HEK293T (cell line): ENCODE data around the gene AGTPBP1.
"Not testable (repeated sequence)": the region's sequence is repeated elsewhere in the genome, so short reads cannot be mapped to it uniquely, and the experiment has no call there.

Source experiments
- ARNT ChIP-seq: fragments of 450-650 bp; IDR thresholded peaks from 2 replicates; pipeline ENCODE4 v1.6.1; 2017; ENCODE audit warnings: mild to moderate bottlenecking
- BHLHE40 ChIP-seq: fragments of 450-650 bp; IDR thresholded peaks from 2 replicates; pipeline ENCODE4 v1.6.1; 2016; ENCODE audit warnings: mild to moderate bottlenecking, moderate library complexity, borderline replicate concordance
- ELF4 ChIP-seq: fragments of 450-650 bp; IDR thresholded peaks from 2 replicates; pipeline ENCODE4 v1.6.1; 2017; ENCODE audit warnings: antibody characterized with exemption
- FOXA1 ChIP-seq: fragments of 450-650 bp; IDR thresholded peaks from 2 replicates; pipeline ENCODE4 v1.6.1; 2016; ENCODE audit warnings: mild to moderate bottlenecking
- FOXK2 ChIP-seq: fragments of 450-650 bp; IDR thresholded peaks from 2 replicates; pipeline ENCODE4 v1.6.1; 2016; ENCODE audit warnings: mild to moderate bottlenecking
- FOXM1 ChIP-seq: fragments of 450-650 bp; IDR thresholded peaks from 2 replicates; pipeline ENCODE4 v1.6.1; 2017; ENCODE audit warnings: mild to moderate bottlenecking, borderline replicate concordance
- LEF1 ChIP-seq: fragments of 450-650 bp; IDR thresholded peaks from 2 replicates; pipeline ENCODE4 v1.6.1; 2017; ENCODE audit warnings: mild to moderate bottlenecking, borderline replicate concordance
- PKNOX1 ChIP-seq: fragments of 450-650 bp; IDR thresholded peaks from 2 replicates; pipeline ENCODE4 v1.6.1; 2016
- SP1 ChIP-seq: fragments of 450-650 bp; IDR thresholded peaks from 2 replicates; pipeline ENCODE4 v1.6.1; 2017
- SUZ12 ChIP-seq: fragments of 450-650 bp; IDR thresholded peaks from 2 replicates; pipeline ENCODE4 v1.6.1; 2016; ENCODE audit warnings: mild to moderate bottlenecking
- TARDBP ChIP-seq: fragments of 450-650 bp; IDR thresholded peaks from 2 replicates; pipeline ENCODE4 v1.6.1; 2016

- not testable (repeated sequence) for TF ChIP-seq FOXM1, ELF4, FOXK2, LEF1, BHLHE40, TARDBP, SP1, ARNT, FOXA1, PKNOX1, SUZ12
These were observed 16.0 kb upstream of the AGTPBP1 start for GRCh38 chr9:85757716-85758115.
